Stromal cell of bone marrow (primary cell): ENCODE measurements around the gene SESTD1.
A peak's percentile ranks its signal among the peaks of the same experiment; 100 is the strongest.

Source experiments
- DNase-seq: peaks from one replicate; pipeline ENCODE4 v3.0.0-alpha.2; 2012; ENCODE audit warnings: low read depth

Gene SESTD1

GRCh38 chr2:179264368-179265081 lies at the start of gene SESTD1:
SESTD1 (minus strand) TSS chr2:179264832; CDS start chr2:179191841, 72,991 bp downstream.
- DNase-seq, result peak; percentile 24

- no peak for DNase-seq
Observed at GRCh38 chr2:179313057-179313456, 48.4 kb upstream of the SESTD1 start.

- DNase-seq, result no peak
Observed at GRCh38 chr2:179311101-179311500, 46.5 kb upstream of the SESTD1 start.

- DNase-seq, result no peak
Observed at GRCh38 chr2:179307616-179308371, 43.2 kb upstream of the SESTD1 start.

- no peak for DNase-seq
Observed at GRCh38 chr2:179305125-179305524, 40.5 kb upstream of the SESTD1 start.

- DNase-seq, result no peak
Observed at GRCh38 chr2:179304424-179304823, 39.8 kb upstream of the SESTD1 start.

- DNase-seq, result peak; percentile 1
Observed at GRCh38 chr2:179302764-179303571, 38.3 kb upstream of the SESTD1 start.

GRCh38 chr2:179302149-179302548 lies 37.5 kb upstream of the SESTD1 start:
- no peak for DNase-seq

GRCh38 chr2:179298666-179299065 lies 34.0 kb upstream of the SESTD1 start:
- DNase-seq, result no peak

GRCh38 chr2:179297927-179298326 lies 33.3 kb upstream of the SESTD1 start:
- no peak for DNase-seq

- DNase-seq, result no peak
Observed at GRCh38 chr2:179290329-179290728, 25.7 kb upstream of the SESTD1 start.

GRCh38 chr2:179285060-179285459 lies 20.4 kb upstream of the SESTD1 start:
- no peak for DNase-seq

- no peak for DNase-seq
Observed at GRCh38 chr2:179277429-179278196, 13.0 kb upstream of the SESTD1 start.

GRCh38 chr2:179275253-179276012 lies 10.8 kb upstream of the SESTD1 start:
- DNase-seq, result peak; percentile 31

GRCh38 chr2:179274749-179275148 lies 10.1 kb upstream of the SESTD1 start:
- no peak for DNase-seq

GRCh38 chr2:179273461-179273962 lies 8.9 kb upstream of the SESTD1 start:
- no peak for DNase-seq

GRCh38 chr2:179272406-179273192 lies 8.0 kb upstream of the SESTD1 start:
- peak; percentile 83 for DNase-seq

GRCh38 chr2:179270689-179271088 lies 6.1 kb upstream of the SESTD1 start:
- DNase-seq, result no peak

- peak; percentile 46 for DNase-seq
Observed at GRCh38 chr2:179268277-179268925, 3.8 kb upstream of the SESTD1 start.

- DNase-seq, result no peak
Observed at GRCh38 chr2:179266271-179266670, 1.6 kb upstream of the SESTD1 start.
